Retinal pigment epithelial cell (primary cell): ENCODE results near the gene MID1.

ENCODE experiments used
- DNase-seq: peaks from one replicate; pipeline ENCODE4 v3.0.0-alpha.2; 2010; ENCODE audit warnings: low read depth
- H3K4me3 ChIP-seq: 2 replicates; pipeline ENCODE4 v1.5.1; 2011; ENCODE audit warnings: mild to moderate bottlenecking, low read length, control low read depth, moderate library complexity
- CTCF ChIP-seq: conservative IDR thresholded peaks from 2 replicates; pipeline ENCODE4 v1.5.1; 2011; ENCODE audit warnings: low read depth, low read length, control low read depth, inconsistent platforms

MID1 gene

GRCh38 chrX:10414862-10415261, 205.5 kb downstream of the MID1 start:
- DNase-seq = no peak
- TF ChIP-seq CTCF = no peak
- H3K4me3 ChIP-seq = no peak overlapping the region

GRCh38 chrX:10414156-10414824, 206.1 kb downstream of the MID1 start:
- no peak for TF ChIP-seq CTCF
- no peak for DNase-seq
- H3K4me3 ChIP-seq = no peak overlapping the region

GRCh38 chrX:10404436-10404835, 215.9 kb downstream of the MID1 start:
- no peak for DNase-seq
- H3K4me3 ChIP-seq = no peak overlapping the region
- no peak for TF ChIP-seq CTCF

DNA sequence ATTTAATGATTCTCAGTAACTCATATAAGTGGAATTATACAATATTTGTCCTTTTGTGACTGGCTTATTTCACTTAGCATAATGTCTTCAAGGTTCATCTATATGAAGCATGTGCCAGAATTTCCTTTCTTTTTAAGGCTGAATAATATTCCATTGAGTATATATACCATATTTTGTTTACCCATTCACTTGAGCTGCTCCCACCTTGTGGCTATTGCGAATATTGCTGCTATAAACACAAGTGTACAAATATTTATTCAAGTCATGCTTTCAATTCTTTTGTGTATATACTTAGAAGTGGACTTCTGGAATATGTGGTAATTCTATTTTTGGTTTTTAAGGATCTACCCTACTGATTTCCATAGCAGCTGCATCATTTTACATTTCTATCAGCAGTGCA, 219.1 kb downstream of the MID1 start:
- TF ChIP-seq CTCF = no peak
- no peak for DNase-seq

GRCh38 chrX:10399043-10399741, 221.2 kb downstream of the MID1 start:
- no peak for DNase-seq
- no peak overlapping the region for H3K4me3 ChIP-seq
- TF ChIP-seq CTCF = no peak

More for the DNA sequence above, 219.1 kb downstream of the MID1 start:
- H3K4me3 ChIP-seq = no peak overlapping the region

- no peak for DNase-seq
- no peak for TF ChIP-seq CTCF
- H3K4me3 ChIP-seq = no peak overlapping the region
Observed at GRCh38 chrX:10398215-10398614, 222.2 kb downstream of the MID1 start.

DNA sequence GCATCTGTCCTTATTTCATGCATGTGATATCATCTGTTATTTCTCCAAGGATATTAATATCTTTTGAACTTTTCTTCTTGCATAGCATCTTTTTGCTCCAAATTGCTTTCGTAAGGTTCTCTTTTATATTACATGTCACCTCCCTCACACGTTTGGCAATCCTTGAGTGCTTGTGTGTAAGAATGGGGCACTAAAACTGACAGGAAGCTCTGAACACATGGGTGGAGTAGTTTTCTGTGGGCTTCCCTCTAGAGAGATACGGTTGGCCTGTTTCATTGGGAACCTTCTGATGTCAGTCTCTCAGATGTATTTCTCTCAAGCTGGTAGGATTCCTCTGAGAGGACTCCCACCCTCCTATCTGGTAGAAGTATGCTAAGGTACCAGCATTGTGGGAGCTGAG, 223.0 kb downstream of the MID1 start:
- no peak for TF ChIP-seq CTCF
- H3K4me3 ChIP-seq = no peak overlapping the region
- DNase-seq = no peak
